HEK293 (cell line): ENCODE measurements around the gene ABCF2.

Experiments
- EGR2 ChIP-seq: fragments of 450-650 bp; formaldehyde crosslinking; IDR thresholded peaks from 2 replicates; pipeline ENCODE4 v1.5.1; 2016; ENCODE audit warnings: low read depth, missing biosample characterization, missing genetic modification characterization
- GLIS1 ChIP-seq: fragments of 450-650 bp; formaldehyde crosslinking; IDR thresholded peaks from 2 replicates; pipeline ENCODE4 v1.5.1; 2016; ENCODE audit warnings: missing biosample characterization, missing genetic modification characterization
- HOXD13 ChIP-seq: sonication (generic); formaldehyde crosslinking; IDR thresholded peaks from 2 replicates; pipeline ENCODE4 v1.8.0; 2022; ENCODE audit warnings: missing genetic modification reagents, borderline replicate concordance
- KLF16 ChIP-seq: fragments of 450-650 bp; formaldehyde crosslinking; IDR thresholded peaks from 2 replicates; pipeline ENCODE4 v1.5.1; 2017; ENCODE audit warnings: missing biosample characterization, missing genetic modification characterization
- KLF7 ChIP-seq: fragments of 450-650 bp; formaldehyde crosslinking; IDR thresholded peaks from 2 replicates; pipeline ENCODE4 v1.5.1; 2016; ENCODE audit warnings: missing biosample characterization, missing genetic modification characterization, borderline replicate concordance
- SCRT2 ChIP-seq: fragments of 450-650 bp; formaldehyde crosslinking; IDR thresholded peaks from 2 replicates; pipeline ENCODE4 v1.5.1; 2016; ENCODE audit warnings: missing biosample characterization, missing genetic modification characterization
- SP7 ChIP-seq: fragments of 450-650 bp; formaldehyde crosslinking; IDR thresholded peaks from 2 replicates; pipeline ENCODE4 v1.5.1; 2016; ENCODE audit warnings: missing biosample characterization, missing genetic modification characterization
- YY1 ChIP-seq: fragments of 450-650 bp; formaldehyde crosslinking; IDR thresholded peaks from 2 replicates; pipeline ENCODE4 v1.5.1; 2018; ENCODE audit warnings: missing biosample characterization, missing genetic modification characterization
- ZBTB20 ChIP-seq: fragments of 450-650 bp; formaldehyde crosslinking; IDR thresholded peaks from 2 replicates; pipeline ENCODE4 v1.5.1; 2016; ENCODE audit warnings: missing biosample characterization, missing genetic modification characterization
- ZEB2 ChIP-seq: fragments of 450-650 bp; formaldehyde crosslinking; IDR thresholded peaks from 2 replicates; pipeline ENCODE4 v1.5.1; 2016; ENCODE audit warnings: missing biosample characterization, missing genetic modification characterization
- ZFP37 ChIP-seq: fragments of 450-650 bp; formaldehyde crosslinking; IDR thresholded peaks from 2 replicates; pipeline ENCODE4 v1.5.1; 2016; ENCODE audit warnings: missing biosample characterization, missing genetic modification characterization
- ZNF175 ChIP-seq: fragments of 450-650 bp; formaldehyde crosslinking; IDR thresholded peaks from 2 replicates; pipeline ENCODE4 v1.5.1; 2016; ENCODE audit warnings: missing biosample characterization, missing genetic modification characterization
- ZNF214 ChIP-seq: fragments of 450-650 bp; formaldehyde crosslinking; IDR thresholded peaks from 2 replicates; pipeline ENCODE4 v1.5.1; 2017; ENCODE audit warnings: missing biosample characterization, mild to moderate bottlenecking, missing genetic modification characterization, borderline replicate concordance
- ZNF394 ChIP-seq: fragments of 450-650 bp; formaldehyde crosslinking; IDR thresholded peaks from 2 replicates; pipeline ENCODE4 v1.5.1; 2016; ENCODE audit warnings: missing biosample characterization, missing genetic modification characterization, mild to moderate bottlenecking, moderate library complexity, borderline replicate concordance
- ZNF473 ChIP-seq: fragments of 450-650 bp; formaldehyde crosslinking; IDR thresholded peaks from 2 replicates; pipeline ENCODE4 v1.5.1; 2017; ENCODE audit warnings: missing biosample characterization, missing genetic modification characterization
- ZNF560 ChIP-seq: fragments of 450-650 bp; formaldehyde crosslinking; IDR thresholded peaks from 2 replicates; pipeline ENCODE4 v1.5.1; 2017; ENCODE audit warnings: missing biosample characterization, missing genetic modification characterization, borderline replicate concordance
- ZNF629 ChIP-seq: fragments of 450-650 bp; formaldehyde crosslinking; IDR thresholded peaks from 2 replicates; pipeline ENCODE4 v1.5.1; 2017; ENCODE audit warnings: missing biosample characterization, missing genetic modification characterization
- ZNF660 ChIP-seq: fragments of 450-650 bp; IDR thresholded peaks from 2 replicates; pipeline ENCODE4 v1.5.1; 2018; ENCODE audit warnings: missing biosample characterization, mild to moderate bottlenecking, missing genetic modification characterization
- ZNF777 ChIP-seq: fragments of 450-650 bp; formaldehyde crosslinking; IDR thresholded peaks from 2 replicates; pipeline ENCODE4 v1.5.1; 2017; ENCODE audit warnings: missing biosample characterization, missing genetic modification characterization, borderline replicate concordance
- ZNF843 ChIP-seq: fragments of 450-650 bp; formaldehyde crosslinking; IDR thresholded peaks from 2 replicates; pipeline ENCODE4 v1.5.1; 2016; ENCODE audit warnings: missing biosample characterization, missing genetic modification characterization
- TF ChIP-seq, protein P1 (sequence below): fragments of 450-650 bp; formaldehyde crosslinking; IDR thresholded peaks from 2 replicates; pipeline ENCODE4 v1.5.1; 2016; ENCODE audit warnings: missing biosample characterization, missing genetic modification characterization
- TF ChIP-seq, protein P2 (sequence below): fragments of 450-650 bp; formaldehyde crosslinking; IDR thresholded peaks from 2 replicates; pipeline ENCODE4 v1.5.1; 2017; ENCODE audit warnings: missing biosample characterization, missing genetic modification characterization
- TF ChIP-seq, protein P3 (sequence below): fragments of 450-650 bp; formaldehyde crosslinking; IDR thresholded peaks from 2 replicates; pipeline ENCODE4 v1.5.1; 2016; ENCODE audit warnings: missing biosample characterization, missing genetic modification characterization
- TF ChIP-seq, protein P4 (sequence below): fragments of 450-650 bp; formaldehyde crosslinking; IDR thresholded peaks from 2 replicates; pipeline ENCODE4 v1.5.1; 2016; ENCODE audit warnings: missing biosample characterization, missing genetic modification characterization
- TF ChIP-seq, protein P5 (sequence below): fragments of 450-650 bp; formaldehyde crosslinking; IDR thresholded peaks from 2 replicates; pipeline ENCODE4 v1.5.1; 2016; ENCODE audit warnings: missing biosample characterization, missing genetic modification characterization
- TF ChIP-seq, protein P6 (sequence below): fragments of 450-650 bp; formaldehyde crosslinking; IDR thresholded peaks from 2 replicates; pipeline ENCODE4 v1.5.1; 2016; ENCODE audit warnings: missing biosample characterization, missing genetic modification characterization
- TF ChIP-seq, protein P7 (sequence below): fragments of 450-650 bp; formaldehyde crosslinking; IDR thresholded peaks from 2 replicates; pipeline ENCODE4 v1.5.1; 2017; ENCODE audit warnings: missing biosample characterization, missing genetic modification characterization

The ABCF2 gene

DNA sequence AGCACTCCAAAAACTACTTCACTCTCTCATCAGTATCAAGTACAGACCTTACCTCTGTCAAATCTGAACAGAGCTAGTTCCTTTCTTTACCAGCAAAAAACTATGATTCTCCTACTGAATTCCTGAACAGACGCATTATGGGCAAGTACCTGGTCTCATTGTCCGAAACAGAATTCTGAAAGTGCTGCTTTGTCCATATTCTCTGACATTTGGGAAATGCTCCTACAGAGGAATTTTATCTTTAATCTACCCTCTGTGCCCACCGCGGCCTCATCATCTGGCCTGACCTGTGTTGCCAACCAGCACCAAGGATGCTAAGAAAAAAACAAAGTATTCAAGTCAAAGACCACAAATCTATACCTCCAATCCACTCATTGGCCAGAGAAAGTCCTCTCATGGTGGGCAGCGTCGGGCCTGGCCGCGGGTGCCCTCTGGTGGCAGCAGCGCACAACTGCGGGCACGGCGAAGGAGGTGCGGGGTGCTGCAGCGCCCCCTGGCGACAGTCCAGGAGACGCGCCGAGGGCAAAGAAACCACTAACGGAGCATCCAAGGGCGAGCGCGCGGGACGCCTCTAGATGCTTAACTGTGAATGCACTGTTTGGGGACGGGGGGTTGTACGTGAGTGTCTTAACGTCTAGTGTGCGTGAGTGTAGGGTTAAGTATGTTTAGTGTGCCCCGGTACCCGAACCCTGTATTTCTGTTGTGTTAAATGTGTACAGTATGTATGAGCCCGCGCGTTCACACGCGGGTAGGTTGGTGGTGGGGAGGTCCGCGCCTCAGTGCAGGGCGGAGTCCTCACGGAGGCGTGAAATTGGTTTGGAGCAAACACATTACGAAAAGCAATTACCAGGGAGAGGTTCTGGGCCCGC is 54.5 kb downstream of the ABCF2 start (continued):
- TF ChIP-seq ZNF394 (tag by site-specific recombination) (peak; percentile 47; the same call in 1 of the 2 replicates), ZNF660 (tag by site-specific recombination) (peak; percentile 95), ZNF629 (tag by site-specific recombination) (peak; percentile 56; the same call in 1 of the 2 replicates), ZNF473 (no peak), ZFP37 (tag by site-specific recombination) (0 out of 2 replicates have a peak, but pooled peaks have one; percentile 60), ZBTB20 (tag by site-specific recombination) (peak; percentile 31; the same call in 1 of the 2 replicates), ZNF560 (0 out of 2 replicates have a peak, but pooled peaks have one; percentile 4), ZNF175 (tag by site-specific recombination) (no peak), SCRT2 (tag by site-specific recombination) (no peak), ZNF777 (tag by site-specific recombination) (0 out of 2 replicates have a peak, but pooled peaks have one; percentile 63), ZNF843 (no peak), GLIS1 (0 out of 2 replicates have a peak, but pooled peaks have one; percentile 18), KLF7 (tag by site-specific recombination) (0 out of 2 replicates have a peak, but pooled peaks have one; percentile 28), HOXD13 (no peak), ZNF214 (tag by site-specific recombination) (no peak), ZEB2 (tag by site-specific recombination) (peak; percentile 70), EGR2 (tag by site-specific recombination) (0 out of 2 replicates have a peak, but pooled peaks have one; percentile 24), SP7 (tag by site-specific recombination) (peak; percentile 81), KLF16 (tag by site-specific recombination) (peak; percentile 62; the same call in 1 of the 2 replicates), YY1 (tag by site-specific recombination) (0 out of 2 replicates have a peak, but pooled peaks have one; percentile 20)
- TF ChIP-seq, protein P1, sequence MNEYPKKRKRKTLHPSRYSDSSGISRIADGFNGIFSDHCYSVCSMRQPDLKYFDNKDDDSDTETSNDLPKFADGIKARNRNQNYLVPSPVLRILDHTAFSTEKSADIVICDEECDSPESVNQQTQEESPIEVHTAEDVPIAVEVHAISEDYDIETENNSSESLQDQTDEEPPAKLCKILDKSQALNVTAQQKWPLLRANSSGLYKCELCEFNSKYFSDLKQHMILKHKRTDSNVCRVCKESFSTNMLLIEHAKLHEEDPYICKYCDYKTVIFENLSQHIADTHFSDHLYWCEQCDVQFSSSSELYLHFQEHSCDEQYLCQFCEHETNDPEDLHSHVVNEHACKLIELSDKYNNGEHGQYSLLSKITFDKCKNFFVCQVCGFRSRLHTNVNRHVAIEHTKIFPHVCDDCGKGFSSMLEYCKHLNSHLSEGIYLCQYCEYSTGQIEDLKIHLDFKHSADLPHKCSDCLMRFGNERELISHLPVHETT (tag by site-specific recombination) = peak; percentile 76; the same call in 1 of the 2 replicates
- TF ChIP-seq, protein P2, sequence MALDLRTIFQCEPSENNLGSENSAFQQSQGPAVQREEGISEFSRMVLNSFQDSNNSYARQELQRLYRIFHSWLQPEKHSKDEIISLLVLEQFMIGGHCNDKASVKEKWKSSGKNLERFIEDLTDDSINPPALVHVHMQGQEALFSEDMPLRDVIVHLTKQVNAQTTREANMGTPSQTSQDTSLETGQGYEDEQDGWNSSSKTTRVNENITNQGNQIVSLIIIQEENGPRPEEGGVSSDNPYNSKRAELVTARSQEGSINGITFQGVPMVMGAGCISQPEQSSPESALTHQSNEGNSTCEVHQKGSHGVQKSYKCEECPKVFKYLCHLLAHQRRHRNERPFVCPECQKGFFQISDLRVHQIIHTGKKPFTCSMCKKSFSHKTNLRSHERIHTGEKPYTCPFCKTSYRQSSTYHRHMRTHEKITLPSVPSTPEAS = no peak
- TF ChIP-seq, protein P3, sequence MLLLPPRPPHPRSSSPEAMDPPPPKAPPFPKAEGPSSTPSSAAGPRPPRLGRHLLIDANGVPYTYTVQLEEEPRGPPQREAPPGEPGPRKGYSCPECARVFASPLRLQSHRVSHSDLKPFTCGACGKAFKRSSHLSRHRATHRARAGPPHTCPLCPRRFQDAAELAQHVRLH = peak; percentile 61; the same call in 1 of the 2 replicates
- TF ChIP-seq, protein P4, sequence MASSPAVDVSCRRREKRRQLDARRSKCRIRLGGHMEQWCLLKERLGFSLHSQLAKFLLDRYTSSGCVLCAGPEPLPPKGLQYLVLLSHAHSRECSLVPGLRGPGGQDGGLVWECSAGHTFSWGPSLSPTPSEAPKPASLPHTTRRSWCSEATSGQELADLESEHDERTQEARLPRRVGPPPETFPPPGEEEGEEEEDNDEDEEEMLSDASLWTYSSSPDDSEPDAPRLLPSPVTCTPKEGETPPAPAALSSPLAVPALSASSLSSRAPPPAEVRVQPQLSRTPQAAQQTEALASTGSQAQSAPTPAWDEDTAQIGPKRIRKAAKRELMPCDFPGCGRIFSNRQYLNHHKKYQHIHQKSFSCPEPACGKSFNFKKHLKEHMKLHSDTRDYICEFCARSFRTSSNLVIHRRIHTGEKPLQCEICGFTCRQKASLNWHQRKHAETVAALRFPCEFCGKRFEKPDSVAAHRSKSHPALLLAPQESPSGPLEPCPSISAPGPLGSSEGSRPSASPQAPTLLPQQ (tag by site-specific recombination) = peak; percentile 65; the same call in 1 of the 2 replicates
- TF ChIP-seq, protein P5, sequence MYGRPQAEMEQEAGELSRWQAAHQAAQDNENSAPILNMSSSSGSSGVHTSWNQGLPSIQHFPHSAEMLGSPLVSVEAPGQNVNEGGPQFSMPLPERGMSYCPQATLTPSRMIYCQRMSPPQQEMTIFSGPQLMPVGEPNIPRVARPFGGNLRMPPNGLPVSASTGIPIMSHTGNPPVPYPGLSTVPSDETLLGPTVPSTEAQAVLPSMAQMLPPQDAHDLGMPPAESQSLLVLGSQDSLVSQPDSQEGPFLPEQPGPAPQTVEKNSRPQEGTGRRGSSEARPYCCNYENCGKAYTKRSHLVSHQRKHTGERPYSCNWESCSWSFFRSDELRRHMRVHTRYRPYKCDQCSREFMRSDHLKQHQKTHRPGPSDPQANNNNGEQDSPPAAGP (tag by site-specific recombination) = peak; percentile 85; the same call in 1 of the 2 replicates
- TF ChIP-seq, protein P6, sequence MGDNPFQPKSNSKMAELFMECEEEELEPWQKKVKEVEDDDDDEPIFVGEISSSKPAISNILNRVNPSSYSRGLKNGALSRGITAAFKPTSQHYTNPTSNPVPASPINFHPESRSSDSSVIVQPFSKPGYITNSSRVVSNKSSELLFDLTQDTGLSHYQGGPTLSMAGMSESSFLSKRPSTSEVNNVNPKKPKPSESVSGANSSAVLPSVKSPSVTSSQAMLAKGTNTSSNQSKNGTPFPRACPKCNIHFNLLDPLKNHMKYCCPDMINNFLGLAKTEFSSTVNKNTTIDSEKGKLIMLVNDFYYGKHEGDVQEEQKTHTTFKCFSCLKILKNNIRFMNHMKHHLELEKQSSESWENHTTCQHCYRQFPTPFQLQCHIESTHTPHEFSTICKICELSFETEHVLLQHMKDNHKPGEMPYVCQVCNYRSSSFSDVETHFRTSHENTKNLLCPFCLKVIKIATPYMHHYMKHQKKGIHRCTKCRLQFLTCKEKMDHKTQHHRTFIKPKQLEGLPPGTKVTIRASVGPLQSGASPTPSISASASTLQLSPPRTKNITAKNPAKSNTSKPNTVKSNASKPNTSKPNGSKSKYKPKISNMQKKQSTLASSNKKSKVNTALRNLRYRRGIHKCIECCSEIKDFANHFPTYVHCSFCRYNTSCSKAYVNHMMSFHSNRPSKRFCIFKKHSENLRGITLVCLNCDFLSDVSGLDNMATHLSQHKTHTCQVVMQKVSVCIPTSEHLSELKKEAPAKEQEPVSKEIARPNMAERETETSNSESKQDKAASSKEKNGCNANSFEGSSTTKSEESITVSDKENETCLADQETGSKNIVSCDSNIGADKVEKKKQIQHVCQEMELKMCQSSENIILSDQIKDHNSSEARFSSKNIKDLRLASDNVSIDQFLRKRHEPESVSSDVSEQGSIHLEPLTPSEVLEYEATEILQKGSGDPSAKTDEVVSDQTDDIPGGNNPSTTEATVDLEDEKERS = 0 out of 2 replicates have a peak, but pooled peaks have one; percentile 30
- TF ChIP-seq, protein P7, sequence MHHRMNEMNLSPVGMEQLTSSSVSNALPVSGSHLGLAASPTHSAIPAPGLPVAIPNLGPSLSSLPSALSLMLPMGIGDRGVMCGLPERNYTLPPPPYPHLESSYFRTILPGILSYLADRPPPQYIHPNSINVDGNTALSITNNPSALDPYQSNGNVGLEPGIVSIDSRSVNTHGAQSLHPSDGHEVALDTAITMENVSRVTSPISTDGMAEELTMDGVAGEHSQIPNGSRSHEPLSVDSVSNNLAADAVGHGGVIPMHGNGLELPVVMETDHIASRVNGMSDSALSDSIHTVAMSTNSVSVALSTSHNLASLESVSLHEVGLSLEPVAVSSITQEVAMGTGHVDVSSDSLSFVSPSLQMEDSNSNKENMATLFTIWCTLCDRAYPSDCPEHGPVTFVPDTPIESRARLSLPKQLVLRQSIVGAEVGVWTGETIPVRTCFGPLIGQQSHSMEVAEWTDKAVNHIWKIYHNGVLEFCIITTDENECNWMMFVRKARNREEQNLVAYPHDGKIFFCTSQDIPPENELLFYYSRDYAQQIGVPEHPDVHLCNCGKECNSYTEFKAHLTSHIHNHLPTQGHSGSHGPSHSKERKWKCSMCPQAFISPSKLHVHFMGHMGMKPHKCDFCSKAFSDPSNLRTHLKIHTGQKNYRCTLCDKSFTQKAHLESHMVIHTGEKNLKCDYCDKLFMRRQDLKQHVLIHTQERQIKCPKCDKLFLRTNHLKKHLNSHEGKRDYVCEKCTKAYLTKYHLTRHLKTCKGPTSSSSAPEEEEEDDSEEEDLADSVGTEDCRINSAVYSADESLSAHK (tag by site-specific recombination) = peak; percentile 63
